WTC11 (cell line): Measurements from ENCODE around the gene RCHY1. TPM values are rescaled to one million over a fixed set of nuclear protein-coding genes. Genes with fewer than 3 reads are reported as not detected.

ENCODE experiments used
- ATAC-seq: fragments of 200-7000 bp; cut with Tn5 transposase; 2 replicates; pipeline ENCODE4 v1.10.0; 2021; ENCODE audit warnings: mild to moderate bottlenecking, moderate library complexity
- CTCF ChIA-PET: fragments of 300-600 bp; sonication (Branson Sonifier 250); formaldehyde crosslinking; loops from one replicate; lab custom pipeline; 2021; ENCODE audit warnings: antibody characterized with exemption; lab: Charles Lee
- POLR2A ChIA-PET: fragments of 350-600 bp; sonication (Branson Sonifier 250); formaldehyde crosslinking; loops from one replicate; lab custom pipeline; 2021; ENCODE audit warnings: antibody characterized with exemption; lab: Charles Lee
- DNase-seq: peaks from one replicate; pipeline ENCODE4 v3.0.0; 2021; ENCODE audit warnings: low spot score
- H3K27ac Mint-ChIP-seq: 2 replicates; pipeline ENCODE4 v1.8.0; 2021; ENCODE audit warnings: mixed read lengths
- H3K27me3 Mint-ChIP-seq: 2 replicates; pipeline ENCODE4 v1.8.0; 2021; ENCODE audit warnings: low read depth, mild to moderate bottlenecking, moderate library complexity, mixed read lengths
- H3K36me3 Mint-ChIP-seq: 2 replicates; pipeline ENCODE4 v1.8.0; 2021; ENCODE audit warnings: mixed read lengths
- H3K4me1 Mint-ChIP-seq: 2 replicates; pipeline ENCODE4 v1.8.0; 2022; ENCODE audit warnings: mixed read lengths
- H3K4me3 Mint-ChIP-seq: 2 replicates; pipeline ENCODE4 v1.8.0; 2021; ENCODE audit warnings: mild to moderate bottlenecking, moderate library complexity, mixed read lengths
- H3K9me3 Mint-ChIP-seq: 2 replicates; pipeline ENCODE4 v1.8.0; 2021; ENCODE audit warnings: mixed read lengths
- ATF2 ChIP-seq: sonication (generic); formaldehyde crosslinking; IDR thresholded peaks from 2 replicates; pipeline ENCODE4 v1.8.1; 2022; ENCODE audit warnings: low read depth, missing genetic modification reagents, borderline replicate concordance
- CDX4 ChIP-seq: fragments of 250-450 bp; sonication (Bioruptor Pico); IDR thresholded peaks from 2 replicates; pipeline ENCODE4 v1.9.0; 2021; ENCODE audit warnings: moderate library complexity, mild to moderate bottlenecking, inconsistent platforms, borderline replicate concordance
- HMGA2 ChIP-seq: fragments of 250-450 bp; sonication (Bioruptor Pico); IDR thresholded peaks from 2 replicates; pipeline ENCODE4 v1.4.0; 2021; ENCODE audit warnings: mild to moderate bottlenecking, moderate library complexity
- HMGXB4 ChIP-seq: sonication (generic); formaldehyde crosslinking; IDR thresholded peaks from 2 replicates; pipeline ENCODE4 v1.8.1; 2023; ENCODE audit warnings: mild to moderate bottlenecking, moderate library complexity, missing genetic modification reagents
- JUN ChIP-seq: sonication (generic); formaldehyde crosslinking; IDR thresholded peaks from 2 replicates; pipeline ENCODE4 v1.8.0; 2023; ENCODE audit warnings: mild to moderate bottlenecking, missing genetic modification reagents
- NR2C2 ChIP-seq: sonication (generic); formaldehyde crosslinking; IDR thresholded peaks from 2 replicates; pipeline ENCODE4 v1.8.0; 2022; ENCODE audit warnings: mild to moderate bottlenecking, missing genetic modification reagents
- SMAD3 ChIP-seq: sonication (generic); formaldehyde crosslinking; IDR thresholded peaks from 2 replicates; pipeline ENCODE4 v1.8.0; 2022; ENCODE audit warnings: missing genetic modification reagents, mild to moderate bottlenecking, borderline replicate concordance
- SMAD4 ChIP-seq: sonication (generic); formaldehyde crosslinking; IDR thresholded peaks from 2 replicates; pipeline ENCODE4 v1.8.0; 2022; ENCODE audit warnings: mild to moderate bottlenecking, missing genetic modification reagents
- SOX15 ChIP-seq: fragments of 250-450 bp; sonication (Bioruptor Pico); IDR thresholded peaks from 2 replicates; pipeline ENCODE4 v1.9.0; 2021; ENCODE audit warnings: mild to moderate bottlenecking
- ZBTB21 ChIP-seq: sonication (generic); formaldehyde crosslinking; IDR thresholded peaks from 2 replicates; pipeline ENCODE4 v1.8.1; 2023; ENCODE audit warnings: mild to moderate bottlenecking, missing genetic modification reagents, borderline replicate concordance
- ZNF121 ChIP-seq: sonication (generic); formaldehyde crosslinking; IDR thresholded peaks from 2 replicates; pipeline ENCODE4 v1.8.0; 2023; ENCODE audit warnings: missing genetic modification reagents
- ZNF232 ChIP-seq: sonication (generic); formaldehyde crosslinking; IDR thresholded peaks from 2 replicates; pipeline ENCODE4 v1.8.0; 2022; ENCODE audit warnings: mild to moderate bottlenecking, missing genetic modification reagents
- ZNF317 ChIP-seq: sonication (generic); formaldehyde crosslinking; IDR thresholded peaks from 2 replicates; pipeline ENCODE4 v1.8.1; 2023; ENCODE audit warnings: low read depth, mild to moderate bottlenecking, moderate library complexity, missing genetic modification reagents, borderline replicate concordance
- ZNF396 ChIP-seq: fragments of 250-450 bp; sonication (Bioruptor Pico); IDR thresholded peaks from 2 replicates; pipeline ENCODE4 v1.8.0; 2021; ENCODE audit warnings: mild to moderate bottlenecking, moderate library complexity, borderline replicate concordance
- ZNF423 ChIP-seq: fragments of 250-450 bp; sonication (Bioruptor Pico); IDR thresholded peaks from 2 replicates; pipeline ENCODE4 v2.1.2; 2022; ENCODE audit warnings: mild to moderate bottlenecking, moderate library complexity
- ZNF512 ChIP-seq: sonication (generic); formaldehyde crosslinking; IDR thresholded peaks from 2 replicates; pipeline ENCODE4 v1.8.1; 2022; ENCODE audit warnings: missing genetic modification reagents, borderline replicate concordance
- ZNF671 ChIP-seq: fragments of 250-450 bp; sonication (Bioruptor Pico); IDR thresholded peaks from 2 replicates; pipeline ENCODE4 v1.8.0; 2021; ENCODE audit warnings: mild to moderate bottlenecking
- ZSCAN18 ChIP-seq: fragments of 250-450 bp; sonication (Bioruptor Pico); IDR thresholded peaks from 2 replicates; pipeline ENCODE4 v2.1.2; 2022; ENCODE audit warnings: mild to moderate bottlenecking, moderate library complexity
- total RNA-seq: library from RNA; stranded (reverse); gene quantifications from 3 replicates; pipeline ENCODE4 v1.2.3, GENCODE V29; 2021
- TF ChIP-seq, protein P1 (sequence below): fragments of 250-450 bp; sonication (Bioruptor Pico); IDR thresholded peaks from 2 replicates; pipeline ENCODE4 v1.9.0; 2021; ENCODE audit warnings: mild to moderate bottlenecking

The RCHY1 gene
- total RNA-seq, 1 experiment from 2014 or later, result 37.8 TPM

DNA sequence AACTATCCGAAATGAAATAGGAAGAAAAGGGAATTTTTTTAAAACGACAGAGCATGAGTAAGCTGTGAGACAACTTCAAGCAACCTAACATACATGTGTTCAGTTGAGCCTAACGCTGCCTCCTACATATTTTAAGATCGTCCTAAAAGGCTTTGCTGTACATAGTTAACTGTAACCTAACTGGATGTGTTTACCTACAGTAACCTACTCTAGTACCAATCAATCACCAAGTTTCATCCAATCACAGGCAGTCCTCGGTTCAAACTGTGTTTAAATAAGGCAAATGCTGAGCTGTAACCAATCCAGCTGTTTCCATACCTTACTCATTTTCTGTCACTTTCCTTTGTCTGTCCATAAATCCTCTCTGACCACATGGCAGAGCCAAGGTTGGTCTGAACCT lies 17.1 kb downstream of the RCHY1 start:
- peaks cover 29% of the 10 kb centered on the region for H3K36me3 Mint-ChIP-seq
- DNase-seq (no peak), ATAC-seq (no peak)
- ChIA-PET CTCF (interaction anchor here (0.6 kb wide), 1 partner anchor 28 kb away, joined by 8 read pairs; no protein-coding TSS in a partner anchor), POLR2A (interaction anchor here (0.6 kb wide), 1 partner anchor 57 kb away, joined by 3 read pairs; no protein-coding TSS in a partner anchor)
- peaks cover 12% of the 10 kb centered on the region for H3K9me3 Mint-ChIP-seq
- H3K4me3 Mint-ChIP-seq, result no peak overlapping the region
- no peak for TF ChIP-seq HMGXB4
- no peak for TF ChIP-seq SMAD3 (CRISPR knock-in tag)
- no peak for TF ChIP-seq HMGA2 (CRISPR knock-in tag)
- TF ChIP-seq, protein P1, sequence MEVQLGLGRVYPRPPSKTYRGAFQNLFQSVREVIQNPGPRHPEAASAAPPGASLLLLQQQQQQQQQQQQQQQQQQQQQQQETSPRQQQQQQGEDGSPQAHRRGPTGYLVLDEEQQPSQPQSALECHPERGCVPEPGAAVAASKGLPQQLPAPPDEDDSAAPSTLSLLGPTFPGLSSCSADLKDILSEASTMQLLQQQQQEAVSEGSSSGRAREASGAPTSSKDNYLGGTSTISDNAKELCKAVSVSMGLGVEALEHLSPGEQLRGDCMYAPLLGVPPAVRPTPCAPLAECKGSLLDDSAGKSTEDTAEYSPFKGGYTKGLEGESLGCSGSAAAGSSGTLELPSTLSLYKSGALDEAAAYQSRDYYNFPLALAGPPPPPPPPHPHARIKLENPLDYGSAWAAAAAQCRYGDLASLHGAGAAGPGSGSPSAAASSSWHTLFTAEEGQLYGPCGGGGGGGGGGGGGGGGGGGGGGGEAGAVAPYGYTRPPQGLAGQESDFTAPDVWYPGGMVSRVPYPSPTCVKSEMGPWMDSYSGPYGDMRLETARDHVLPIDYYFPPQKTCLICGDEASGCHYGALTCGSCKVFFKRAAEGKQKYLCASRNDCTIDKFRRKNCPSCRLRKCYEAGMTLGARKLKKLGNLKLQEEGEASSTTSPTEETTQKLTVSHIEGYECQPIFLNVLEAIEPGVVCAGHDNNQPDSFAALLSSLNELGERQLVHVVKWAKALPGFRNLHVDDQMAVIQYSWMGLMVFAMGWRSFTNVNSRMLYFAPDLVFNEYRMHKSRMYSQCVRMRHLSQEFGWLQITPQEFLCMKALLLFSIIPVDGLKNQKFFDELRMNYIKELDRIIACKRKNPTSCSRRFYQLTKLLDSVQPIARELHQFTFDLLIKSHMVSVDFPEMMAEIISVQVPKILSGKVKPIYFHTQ (CRISPR knock-in tag), result no peak
- TF ChIP-seq ATF2 (CRISPR knock-in tag), result no peak
- TF ChIP-seq ZNF121 (CRISPR knock-in tag), result no peak
- no peaks in the 10 kb centered on the region for H3K4me1 Mint-ChIP-seq
- H3K27me3 Mint-ChIP-seq, result no peaks in the 10 kb centered on the region
- H3K27ac Mint-ChIP-seq, result no peak overlapping the region

DNA sequence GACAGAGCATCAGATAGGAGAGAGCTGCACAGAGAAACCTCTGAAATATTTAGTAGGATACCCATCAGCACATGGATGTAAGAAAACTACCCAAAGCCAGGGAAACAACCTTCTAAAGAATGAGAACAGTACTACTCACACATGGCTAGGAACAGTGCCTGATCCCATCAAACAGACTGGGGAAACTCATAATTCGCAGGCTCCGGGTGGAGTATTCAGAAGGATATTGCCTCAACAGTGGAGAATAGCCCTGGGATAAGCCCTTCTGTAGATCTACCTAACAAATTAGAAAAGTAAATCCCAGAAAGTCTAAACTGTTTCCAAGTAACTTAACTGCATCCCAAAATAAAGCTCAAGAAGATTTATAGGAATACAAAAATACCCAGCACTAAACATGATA lies 17.8 kb downstream of the RCHY1 start:
- H3K36me3 Mint-ChIP-seq, result peaks cover 32% of the 10 kb centered on the region
- peaks cover 12% of the 10 kb centered on the region for H3K9me3 Mint-ChIP-seq
- CTCF ChIA-PET, result no interaction called here
- H3K4me3 Mint-ChIP-seq, result no peak overlapping the region
- H3K27me3 Mint-ChIP-seq, result no peaks in the 10 kb centered on the region
- POLR2A ChIA-PET, result no interaction called here
- no peak for ATAC-seq
- no peak for TF ChIP-seq ZSCAN18
- no peak for TF ChIP-seq ZNF423 (CRISPR knock-in tag)
- TF ChIP-seq SOX15 (CRISPR knock-in tag), result no peak
- TF ChIP-seq ZNF396 (CRISPR knock-in tag), result no peak
- no peak for TF ChIP-seq SMAD4 (CRISPR knock-in tag)
- no peak for TF ChIP-seq CDX4 (CRISPR knock-in tag)
- TF ChIP-seq ZBTB21 (CRISPR knock-in tag), result no peak
- TF ChIP-seq ZNF671, result no peak
- TF ChIP-seq NR2C2 (CRISPR knock-in tag), result no peak
- no peak for TF ChIP-seq ZNF512
- no peak for TF ChIP-seq ZNF317
- TF ChIP-seq HMGXB4, result no peak
- no peak for TF ChIP-seq JUN (CRISPR knock-in tag)
- no peak for TF ChIP-seq ZNF232 (CRISPR knock-in tag)
- no peaks in the 10 kb centered on the region for H3K4me1 Mint-ChIP-seq
- no peak for DNase-seq
- no peak overlapping the region for H3K27ac Mint-ChIP-seq
